Right lobe of liver (tissue), 6 donors: ENCODE data around the gene DST. TPM values are rescaled to one million over a fixed set of nuclear protein-coding genes. Genes with fewer than 3 reads are reported as not detected.
A peak's percentile ranks its signal among the peaks of the same experiment; 100 is the strongest.

ENCODE experiments used
- ATAC-seq, 4 donors: fragments of 200-7000 bp; cut with Tn5 transposase; one replicate each; pipeline ENCODE4 v1.9.1; 2020; ENCODE audit warnings: mild to moderate bottlenecking in 4 of 4, moderate library complexity in 4 of 4
- DNase-seq, 3 donors: peaks; one replicate each; pipeline ENCODE4 v3.0.0-alpha.2; 2020
- H3K27ac ChIP-seq, 3 donors: fragments of 200-600 bp; one replicate each; pipeline ENCODE4 v1.8.0; 2022
- H3K27me3 ChIP-seq, 2 donors: fragments of 200-600 bp; one replicate each; pipeline ENCODE4 v1.8.0; 2022
- H3K36me3 ChIP-seq, 4 donors: fragments of 200-600 bp; sonication (generic) in 1 of 4; one replicate each; pipeline versions ENCODE4 v1.5.1 to v1.8.0; 2017 to 2022; ENCODE audit warnings: control low read depth in 1 of 4
- H3K4me1 ChIP-seq, 4 donors: fragments of 200-600 bp; sonication (generic) in 1 of 4; one replicate each; pipeline versions ENCODE4 v1.5.1 to v1.8.0; 2017 to 2022; ENCODE audit warnings: control low read depth in 1 of 4
- H3K4me3 ChIP-seq, 3 donors: fragments of 200-600 bp; one replicate each; pipeline ENCODE4 v1.8.0; 2022
- H3K9me3 ChIP-seq, 4 donors: fragments of 200-600 bp; sonication (generic) in 1 of 4; one replicate each; pipeline versions ENCODE4 v1.5.1 to v1.8.0; 2017 to 2022; ENCODE audit warnings: control low read depth in 1 of 4
- CTCF ChIP-seq, 4 donors: fragments of 200-600 bp in 3 of 4; fragments of 450-650 bp in 1 of 4; IDR thresholded peaks; one replicate each; pipeline versions ENCODE4 v1.5.1 to v1.8.0; 2016 to 2022; ENCODE audit warnings: antibody characterized with exemption in 4 of 4, mild to moderate bottlenecking in 2 of 4
- POLR2A ChIP-seq: fragments of 450-650 bp; IDR thresholded peaks from one replicate; pipeline ENCODE4 v1.6.1; 2017; ENCODE audit warnings: antibody characterized with exemption, mild to moderate bottlenecking
- WGBS: methylation state at CpG from one replicate; pipeline ENCODE4 v1.1.6; 2018; ENCODE audit warnings: low coverage, low lambda C conversion rate; ENCODE audit not compliant: insufficient coverage; ENCODE audit errors: missing lambda C conversion rate; 5-methylcytosine and 5-hydroxymethylcytosine counted together
- intact Hi-C, 2 donors: fragments of 100-400 bp; cut with DNase I; formaldehyde crosslinking; loops; one replicate each; pipeline versions ENCODE4 v1.11.2 to v1.14.1; 2022
- total RNA-seq, 6 experiments: library from RNA; depleted of rRNA in 2 of 6; stranded (reverse); fragments of >200 nt in 2 of 6; fragmentation: NEBNext Ultra II Directional in 3 of 6; extraction: Animal tissue kit (Norgen Biotek cat#: 25700) in 3 of 6; gene quantifications; one replicate each; pipeline versions ENCODE4 v1.1.0 to v1.2.4, GENCODE V29; 2016 to 2023
- donor health status: DM: no; HTN: yes; CAD: no.
- donor health status: DM: no; HTN: no; CAD: no.
- donor health status: DM: no; HTN: no; CAD: no.
- donor health status: DM: no; HTN: yes; CAD: no.
- donor health status: DM: no; HTN: yes; CAD: no.

DST gene
- total RNA-seq, 6 experiments from 2014 or later = 92.1 to 207 (median 156) TPM

GRCh38 chr6:56524891-56525703 lies 117.6 kb downstream of the DST start:
- peak in 1 of 4 donors; percentile 21 for ATAC-seq
- H3K4me1 ChIP-seq = peaks cover 0 to 15% (median 0%) of the 10 kb centered on the region in 4 donors
- H3K4me3 ChIP-seq = no peak overlapping the region
- WGBS = 71% methylated on average over 4 of the region's 4 CpGs
- intact Hi-C loops = no loop called here
- no peaks in the 10 kb centered on the region for H3K9me3 ChIP-seq
- H3K27ac ChIP-seq = peak overlapping the region in 1 of 3 donors; percentile 5
- no peaks in the 10 kb centered on the region for H3K27me3 ChIP-seq
- H3K36me3 ChIP-seq = peaks cover 0 to 50% (median 19%) of the 10 kb centered on the region in 4 donors
- TF ChIP-seq POLR2A (no peak), CTCF (IDR thresholded peaks at IDR 0.05) (no peak)
- DNase-seq = no peak

- no peaks in the 10 kb centered on the region for H3K27me3 ChIP-seq
- peaks cover 0 to 38% (median 5%) of the 10 kb centered on the region in 4 donors for H3K4me1 ChIP-seq
- H3K27ac ChIP-seq = peak overlapping the region in 1 of 3 donors; percentile 37
- H3K9me3 ChIP-seq = no peaks in the 10 kb centered on the region
- ATAC-seq (no peak), DNase-seq (no peak)
- peaks cover 0 to 28% (median 9%) of the 10 kb centered on the region in 4 donors for H3K36me3 ChIP-seq
- H3K4me3 ChIP-seq = no peak overlapping the region
- WGBS = 86% methylated on average over 3 of the region's 3 CpGs
- intact Hi-C loops = no loop called here
- no peak for TF ChIP-seq CTCF (IDR thresholded peaks at IDR 0.05)
- TF ChIP-seq POLR2A = no peak
Observed at GRCh38 chr6:56522495-56523270, 120.0 kb downstream of the DST start.

GRCh38 chr6:56521976-56522375 lies 120.7 kb downstream of the DST start:
- Histone ChIP-seq H3K9me3 (no peaks in the 10 kb centered on the region), H3K36me3 (peaks cover 0 to 21% (median 7%) of the 10 kb centered on the region in 4 donors), H3K4me1 (peaks cover 0 to 45% (median 6%) of the 10 kb centered on the region in 4 donors), H3K4me3 (no peak overlapping the region), H3K27me3 (no peaks in the 10 kb centered on the region), H3K27ac (peak overlapping the region in 2 of 3 donors; percentile 9 to 37)
- WGBS = 71% methylated on average over 2 of the region's 2 CpGs
- intact Hi-C loops = no loop called here
- DNase-seq (no peak), ATAC-seq (peak in 3 of 4 donors; percentile 5 to 33 (median 15))
- TF ChIP-seq CTCF (IDR thresholded peaks at IDR 0.05) = no peak
- no peak for TF ChIP-seq POLR2A

- no peaks in the 10 kb centered on the region for H3K27me3 ChIP-seq
- peaks cover 0 to 17% (median 6%) of the 10 kb centered on the region in 4 donors for H3K36me3 ChIP-seq
- peaks cover 0 to 51% (median 9%) of the 10 kb centered on the region in 4 donors for H3K4me1 ChIP-seq
- H3K4me3 ChIP-seq = no peak overlapping the region
- no peak for DNase-seq
- intact Hi-C loops = no loop called here
- TF ChIP-seq POLR2A = no peak
- no peak for TF ChIP-seq CTCF (IDR thresholded peaks at IDR 0.05)
- WGBS = 28% methylated on average over 2 of the region's 2 CpGs
- H3K9me3 ChIP-seq = no peaks in the 10 kb centered on the region
- peak overlapping the region; percentile 9 to 40 (median 37) for H3K27ac ChIP-seq
- ATAC-seq = peak; percentile 9 to 46 (median 38)
Observed at GRCh38 chr6:56521454-56521853, 121.2 kb downstream of the DST start.
